Measurements from ENCODE around the gene OR4D6. TPM values are rescaled to one million over a fixed set of nuclear protein-coding genes. Genes with fewer than 3 reads are reported as not detected.

OR4D6 gene
- total RNA-seq, 1 experiment from 2014 or later, result not detected

DNA sequence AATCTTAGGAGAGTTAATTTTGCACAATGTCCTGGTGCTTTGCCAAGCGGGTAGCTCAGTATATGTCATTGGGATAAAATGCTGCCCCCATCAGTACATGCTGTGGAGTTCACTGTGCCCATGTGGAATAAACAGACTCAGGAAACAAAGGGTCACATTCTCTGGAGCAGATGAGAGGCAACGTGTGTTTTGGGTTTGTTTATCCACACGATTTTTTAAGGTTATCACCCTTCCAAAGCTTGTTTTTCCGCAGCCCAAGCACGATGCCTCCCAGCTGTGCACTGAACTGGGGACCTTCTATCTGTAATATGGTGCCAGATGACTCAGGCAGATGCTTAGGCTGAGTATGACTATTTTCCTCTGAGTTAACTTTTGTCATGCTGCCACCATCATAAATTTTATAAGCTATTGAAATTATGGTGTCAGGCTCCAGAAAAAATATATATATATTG is 6.5 kb downstream of the OR4D6 start:
- Histone ChIP-seq H3K79me1 (ENCODE audit: insufficient read depth, low read depth, low read length, poor library complexity, severe bottlenecking) (no peaks in the 10 kb centered on the region), H3T11ph (ENCODE audit: low read length) (no peak overlapping the region), H3K56ac (ENCODE audit: insufficient read length, low read depth, low read length) (no peak overlapping the region), H4K20me1 (ENCODE audit: control insufficient read depth, insufficient read depth, insufficient read length) (no peaks in the 10 kb centered on the region), H4K5ac (ENCODE audit: insufficient read length, low read depth, low read length) (no peak overlapping the region), H2BK12ac (ENCODE audit: insufficient read length, low read depth, low read length) (no peak overlapping the region), H4K8ac (replicated peaks; ENCODE audit: insufficient read length, low read depth, low read length) (no peak overlapping the region), H2BK20ac (ENCODE audit: low read depth, low read length, poor library complexity, severe bottlenecking) (no peak overlapping the region), H3K4me1 (ENCODE audit: insufficient read depth, low read length) (no peaks in the 10 kb centered on the region), H2BK120ac (ENCODE audit: low read depth, low read length, poor library complexity, severe bottlenecking) (no peak overlapping the region), H3K23me2 (ENCODE audit: insufficient read length, low read depth, low read length, poor library complexity, severe bottlenecking) (no peaks in the 10 kb centered on the region), H4K91ac (ENCODE audit: insufficient read length, low read depth, low read length) (no peak overlapping the region), H2AFZ (ENCODE audit: low read length) (no peak overlapping the region), H3K18ac (ENCODE audit: insufficient read length, low read depth, low read length) (no peak overlapping the region), H2AK5ac (ENCODE audit: insufficient read length, low read length) (no peak overlapping the region), H3K14ac (ENCODE audit: insufficient read depth, low read length) (no peak overlapping the region), H2BK5ac (ENCODE audit: insufficient read length, low read length) (no peak overlapping the region), H2BK15ac (ENCODE audit: low read depth, low read length) (no peak overlapping the region), H3K79me2 (ENCODE audit: insufficient read depth, low read length) (no peaks in the 10 kb centered on the region), H3K4me2 (ENCODE audit: insufficient read depth, insufficient read length, low read length) (no peak overlapping the region), H3K23ac (ENCODE audit: insufficient read length, low read depth, low read length) (no peak overlapping the region), H3K9ac (ENCODE audit: extremely low read depth, insufficient read length, low read length) (no peak overlapping the region), H3K27me3 (ENCODE audit: insufficient read depth, low read length) (no peaks in the 10 kb centered on the region), H3K4ac (ENCODE audit: low read depth, low read length) (no peak overlapping the region), H3K9me3 (ENCODE audit: control insufficient read depth, low read depth, low read length) (no peaks in the 10 kb centered on the region), H3K27ac (ENCODE audit: insufficient read length, low read depth, low read length) (no peak overlapping the region)
- Mint-ChIP-seq H3K36me3 (ENCODE audit: insufficient read depth in 1 of 3, low read depth in 3 of 3) (no peaks in the 10 kb centered on the region), H3K27me3 (ENCODE audit: low read depth) (no peaks in the 10 kb centered on the region), H3K9me3 (0 out of 5 replicates have a peak, but pooled peaks cover 0 to 4% of the 10 kb centered on the region in 2 experiments), H3K4me3 (no peak overlapping the region), H3K27ac (peak overlapping the region in 1 of 3 experiments; percentile 45; a peak in 1 of 7 replicates), H3K4me1 (peaks cover 0 to 4% of the 10 kb centered on the region in 2 experiments; a peak in 1 of 4 replicates)
- WGBS (ENCODE audit: extremely low coverage, insufficient read length, low lambda C conversion rate), result no CpG with 5 or more reads among the region's 5 CpGs
- DNase-seq, result no peak
- TF ChIP-seq, protein P1, sequence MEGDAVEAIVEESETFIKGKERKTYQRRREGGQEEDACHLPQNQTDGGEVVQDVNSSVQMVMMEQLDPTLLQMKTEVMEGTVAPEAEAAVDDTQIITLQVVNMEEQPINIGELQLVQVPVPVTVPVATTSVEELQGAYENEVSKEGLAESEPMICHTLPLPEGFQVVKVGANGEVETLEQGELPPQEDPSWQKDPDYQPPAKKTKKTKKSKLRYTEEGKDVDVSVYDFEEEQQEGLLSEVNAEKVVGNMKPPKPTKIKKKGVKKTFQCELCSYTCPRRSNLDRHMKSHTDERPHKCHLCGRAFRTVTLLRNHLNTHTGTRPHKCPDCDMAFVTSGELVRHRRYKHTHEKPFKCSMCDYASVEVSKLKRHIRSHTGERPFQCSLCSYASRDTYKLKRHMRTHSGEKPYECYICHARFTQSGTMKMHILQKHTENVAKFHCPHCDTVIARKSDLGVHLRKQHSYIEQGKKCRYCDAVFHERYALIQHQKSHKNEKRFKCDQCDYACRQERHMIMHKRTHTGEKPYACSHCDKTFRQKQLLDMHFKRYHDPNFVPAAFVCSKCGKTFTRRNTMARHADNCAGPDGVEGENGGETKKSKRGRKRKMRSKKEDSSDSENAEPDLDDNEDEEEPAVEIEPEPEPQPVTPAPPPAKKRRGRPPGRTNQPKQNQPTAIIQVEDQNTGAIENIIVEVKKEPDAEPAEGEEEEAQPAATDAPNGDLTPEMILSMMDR (conservative IDR thresholded peaks at IDR 0.05), result peak; percentile 36; the same call in 2 of the 3 replicates
